Renal cortex interstitium (tissue), 11 donors: ENCODE measurements around the gene PDE4D. TPM values are rescaled to one million over a fixed set of nuclear protein-coding genes. Genes with fewer than 3 reads are reported as not detected.
"Not testable (repeated sequence)": the region's sequence is repeated elsewhere in the genome, so short reads cannot be mapped to it uniquely, and the experiment has no call there.

Experiments used
- DNase-seq, 11 donors: peaks; one replicate each; pipeline ENCODE4 v3.0.0-alpha.2; 2013; ENCODE audit warnings: low read depth in 9 of 11, low spot score in 4 of 11; ENCODE audit errors: extremely low read depth in 1 of 11
- polyA plus RNA-seq, 3 donors: library from polyadenylated mRNA; unstranded; fragments of 120-200 nt; gene quantifications; one replicate each; pipeline ENCODE4 v1.2.1, GENCODE V29; 2013; ENCODE audit not compliant: insufficient read length in 3 of 3

Gene PDE4D
- polyA plus RNA-seq, 3 donors: 18.6 to 43.9 (median 21.4) TPM

- DNase-seq: no peak
Measured at GRCh38 chr5:59327191-59327980, 566.1 kb downstream of the PDE4D start.

- DNase-seq: no peak
Measured at GRCh38 chr5:59326596-59326995, 566.9 kb downstream of the PDE4D start.

GRCh38 chr5:59325070-59325469 is 568.5 kb downstream of the PDE4D start:
- no peak for DNase-seq

- no peak for DNase-seq
Measured at GRCh38 chr5:59322894-59323293, 570.6 kb downstream of the PDE4D start.

- peak in 2 of 11 donors; percentile 29 to 35 for DNase-seq
Measured at GRCh38 chr5:59322058-59322457, 571.5 kb downstream of the PDE4D start.

- DNase-seq: peak in 3 of 11 donors; percentile 27 to 49 (median 43)
Measured at GRCh38 chr5:59321642-59322041, 571.9 kb downstream of the PDE4D start.

- DNase-seq: no peak
Measured at GRCh38 chr5:59320420-59320819, 573.1 kb downstream of the PDE4D start.

- DNase-seq: no peak
Measured at GRCh38 chr5:59319250-59319649, 574.3 kb downstream of the PDE4D start.

GRCh38 chr5:59317774-59318205 is 575.7 kb downstream of the PDE4D start:
- peak in 1 of 11 donors; percentile 55 for DNase-seq

GRCh38 chr5:59317023-59317773 is 576.3 kb downstream of the PDE4D start:
- peak in 5 of 11 donors; percentile 37 to 56 (median 52) for DNase-seq

- DNase-seq: no peak
Measured at GRCh38 chr5:59312223-59312622, 581.3 kb downstream of the PDE4D start.

- not testable (repeated sequence) for DNase-seq
Measured at GRCh38 chr5:59308685-59309084, 584.8 kb downstream of the PDE4D start.

- DNase-seq: not testable (repeated sequence)
Measured at GRCh38 chr5:59303289-59303716, 590.2 kb downstream of the PDE4D start.

- not testable (repeated sequence) for DNase-seq
Measured at GRCh38 chr5:59302509-59302908, 591.0 kb downstream of the PDE4D start.

GRCh38 chr5:59301727-59302126 is 591.8 kb downstream of the PDE4D start:
- no peak for DNase-seq

GRCh38 chr5:59300930-59301329 is 592.6 kb downstream of the PDE4D start:
- no peak for DNase-seq

GRCh38 chr5:59299006-59299405 is 594.5 kb downstream of the PDE4D start:
- no peak for DNase-seq

GRCh38 chr5:59296317-59297264 is 596.9 kb downstream of the PDE4D start:
- no peak for DNase-seq

GRCh38 chr5:59293700-59294099 is 599.8 kb downstream of the PDE4D start:
- no peak for DNase-seq
